Stimulated activated CD8-positive, alpha-beta memory T cell treated with anti-CD3 and anti-CD28 coated beads, Interleukin-15, amount 100 ng/mL, for 1 hour (primary cell): ENCODE data around the gene ZBTB7A.

ENCODE experiments used
- DNase-seq: peaks from one replicate; pipeline ENCODE4 v3.0.0-alpha.2; 2020; ENCODE audit warnings: low read depth

ZBTB7A gene

DNA sequence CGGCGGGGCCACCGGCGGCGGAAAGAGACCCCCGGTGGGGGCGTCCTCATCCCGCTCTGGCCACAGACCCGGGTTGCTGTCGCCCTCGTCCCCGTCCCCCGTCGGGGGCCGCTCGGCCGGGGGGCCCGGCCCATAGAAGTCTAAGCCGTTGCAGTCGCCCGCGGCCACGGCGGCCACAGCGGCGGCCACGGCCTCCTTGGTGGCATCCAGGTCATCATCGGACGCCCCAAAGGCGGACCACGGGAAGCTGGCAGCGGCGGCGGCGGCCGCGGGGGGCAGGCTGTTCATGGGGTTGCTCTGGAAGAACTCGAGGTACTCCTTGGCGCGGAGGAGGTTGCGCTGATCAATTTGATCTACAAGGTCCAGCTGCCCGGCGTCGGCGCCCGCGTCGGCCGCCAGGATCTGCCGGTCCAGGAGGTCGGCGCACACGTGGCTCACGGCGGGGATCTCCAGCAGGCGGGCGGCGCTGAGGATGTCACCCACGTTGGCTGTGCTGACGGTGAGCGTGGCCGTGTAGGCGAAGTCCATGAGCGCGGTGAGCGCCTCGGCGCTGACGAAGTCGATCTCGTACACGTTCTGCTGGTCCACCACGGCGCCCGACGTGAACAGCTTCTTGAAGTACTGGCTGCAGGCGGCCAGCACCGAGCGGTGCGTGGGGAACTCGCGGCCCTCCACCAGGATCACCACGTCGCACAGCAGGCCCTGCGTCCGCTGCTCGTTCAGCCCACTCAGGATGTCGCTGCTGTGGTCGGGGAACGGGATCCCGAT lies 12.1 kb downstream of the ZBTB7A start:
- DNase-seq, result no peak

DNA sequence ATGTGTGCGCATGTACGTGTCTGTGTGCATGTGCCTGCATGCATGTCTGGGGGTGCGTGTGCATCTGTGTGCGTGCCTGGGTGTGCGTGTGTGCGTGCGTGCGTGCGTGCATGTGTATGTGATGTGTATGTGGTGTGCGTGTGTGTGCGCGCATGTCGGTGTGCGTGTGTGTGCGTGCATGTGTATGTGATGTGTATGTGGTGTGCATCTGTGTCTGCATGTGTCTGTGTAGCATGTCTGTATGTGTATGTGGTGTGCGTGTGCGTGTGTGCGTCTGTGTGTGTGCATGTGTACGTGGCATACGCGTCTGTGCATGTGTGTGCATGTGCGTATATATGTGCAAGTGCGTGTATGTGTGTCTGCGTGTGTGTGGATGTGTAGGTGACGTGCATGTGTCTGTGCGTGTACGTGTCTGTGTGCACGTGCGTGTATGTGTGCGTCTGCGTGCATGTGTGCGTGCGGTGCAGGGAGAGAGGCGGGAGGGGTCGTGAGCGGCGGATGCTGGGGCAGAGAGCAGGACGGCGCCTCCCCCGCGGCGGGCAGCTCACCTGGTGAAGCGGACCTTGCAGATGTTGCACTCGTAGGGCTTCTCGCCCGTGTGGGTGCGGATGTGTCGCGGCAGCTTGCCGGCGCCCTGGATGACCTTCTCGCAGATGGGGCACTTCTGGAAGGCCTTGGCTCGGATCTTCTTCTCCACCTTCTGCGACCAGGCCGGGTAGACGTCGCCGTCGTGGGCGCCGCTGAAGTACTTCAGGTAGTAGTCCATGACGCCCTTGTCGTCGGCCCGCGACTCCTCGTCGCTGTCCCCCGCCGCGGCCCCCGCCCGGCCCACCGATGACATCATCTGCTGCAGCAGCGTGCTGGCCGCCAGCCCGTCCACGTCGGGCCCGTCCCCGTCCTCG lies 13.0 kb downstream of the ZBTB7A start:
- no peak for DNase-seq

DNA sequence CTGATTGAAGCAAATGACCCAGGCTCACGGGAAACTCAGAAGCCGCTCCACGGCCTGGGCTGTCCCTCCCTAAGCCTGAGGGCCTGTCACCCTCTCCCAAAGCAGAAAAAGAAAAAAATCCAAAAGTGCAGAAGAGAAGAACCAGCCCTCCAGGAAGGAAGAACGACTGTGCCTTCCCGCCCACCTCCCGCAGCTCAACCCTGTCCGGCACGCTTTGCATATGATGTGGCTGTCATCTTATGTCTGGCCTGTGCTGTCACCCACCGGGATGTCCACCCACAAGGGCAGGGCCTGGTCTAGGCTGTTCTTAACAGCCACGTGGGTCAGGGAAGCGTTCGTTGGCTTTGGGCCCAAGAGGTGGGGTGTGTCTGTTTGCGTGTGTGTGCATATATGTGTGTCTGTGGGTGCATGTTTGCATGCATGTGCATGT lies 13.7 kb downstream of the ZBTB7A start:
- DNase-seq, result no peak

DNA sequence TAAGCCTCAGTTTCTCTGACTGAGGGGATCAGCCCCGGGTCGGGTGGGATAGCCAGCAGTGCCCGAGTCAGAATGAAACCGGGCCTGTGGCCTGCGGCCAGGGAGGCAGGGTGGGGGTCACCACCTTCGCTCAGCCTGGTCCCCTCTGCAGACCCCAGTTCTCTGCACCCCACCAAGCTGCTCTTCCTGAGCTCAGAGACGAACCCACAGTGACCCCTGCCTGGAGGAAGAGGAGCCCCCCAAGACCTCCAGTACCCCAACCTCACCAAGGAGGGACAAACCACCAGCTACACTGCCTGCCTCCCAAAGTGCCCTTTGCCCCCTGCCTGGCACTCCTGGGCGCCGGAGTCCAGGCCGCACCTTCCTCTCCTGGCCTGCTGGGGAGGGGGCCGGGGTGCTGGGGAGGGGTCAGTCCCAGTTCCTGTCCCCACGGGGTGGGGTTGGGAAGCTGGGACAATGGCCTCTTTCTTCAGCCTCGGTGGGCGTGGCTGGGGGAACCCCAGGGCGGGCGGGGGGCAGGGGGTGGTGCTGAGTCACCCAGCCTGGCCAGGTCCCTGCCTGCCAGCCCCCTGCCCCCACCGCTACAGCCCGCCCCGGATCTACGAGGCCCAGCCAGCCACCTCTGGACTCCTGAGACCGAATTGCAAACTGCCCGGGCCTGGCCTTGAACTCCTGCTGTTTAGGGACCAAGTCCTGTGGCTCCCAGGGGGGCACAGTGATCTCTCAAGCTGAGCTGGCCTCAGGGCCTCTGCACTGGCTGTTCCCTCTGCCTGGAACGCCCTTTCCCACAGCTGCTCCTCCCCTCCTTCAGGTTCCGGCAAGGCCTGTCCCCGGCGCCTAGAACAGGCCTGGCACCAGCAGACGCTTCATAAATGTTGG lies 14.3 kb downstream of the ZBTB7A start:
- DNase-seq, result no peak

DNA sequence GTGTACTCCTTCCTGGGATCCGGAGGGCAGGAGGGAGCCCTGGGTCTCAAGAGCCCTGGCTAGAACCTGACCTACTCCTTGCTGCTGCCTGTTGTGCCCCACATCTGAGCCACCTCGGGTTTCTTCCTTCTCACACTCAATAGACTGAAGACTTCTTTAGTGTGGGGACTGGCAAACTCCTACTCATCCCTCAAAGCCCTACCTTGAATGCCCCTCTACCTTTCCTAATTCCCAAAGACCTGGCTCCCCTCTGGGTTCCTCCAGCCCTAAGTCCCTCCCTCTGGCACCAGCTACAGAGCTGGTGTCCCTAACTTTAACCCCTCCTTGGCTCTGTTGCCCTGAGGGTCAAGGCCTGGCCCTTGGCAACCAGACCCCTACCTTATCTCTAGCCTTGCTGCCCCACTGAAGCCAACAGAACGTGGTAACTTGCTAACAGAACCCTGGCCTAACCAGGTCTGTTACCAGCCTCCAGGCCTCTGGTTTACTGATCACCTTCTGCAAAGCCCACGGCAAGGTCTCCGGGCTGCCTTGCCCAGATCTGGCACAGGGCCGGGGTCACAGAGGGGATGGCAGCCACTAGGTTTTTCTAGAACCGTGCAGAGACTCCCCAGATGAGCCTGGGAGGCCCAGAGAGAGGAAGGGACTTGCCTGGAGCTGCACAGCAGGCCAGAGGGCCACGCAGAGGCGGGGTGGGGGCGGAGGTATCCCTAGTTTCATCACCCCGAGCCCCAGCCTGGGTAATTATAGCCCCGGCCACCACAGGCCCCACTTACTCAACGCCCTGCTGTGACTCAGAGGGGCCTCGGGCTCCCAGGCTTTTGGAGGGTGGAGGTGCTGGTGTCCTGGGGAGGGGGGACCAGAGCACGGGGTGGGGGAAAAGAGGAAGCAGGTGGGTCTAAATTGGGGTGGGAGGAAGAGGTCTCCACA lies 15.3 kb downstream of the ZBTB7A start:
- no peak for DNase-seq

DNA sequence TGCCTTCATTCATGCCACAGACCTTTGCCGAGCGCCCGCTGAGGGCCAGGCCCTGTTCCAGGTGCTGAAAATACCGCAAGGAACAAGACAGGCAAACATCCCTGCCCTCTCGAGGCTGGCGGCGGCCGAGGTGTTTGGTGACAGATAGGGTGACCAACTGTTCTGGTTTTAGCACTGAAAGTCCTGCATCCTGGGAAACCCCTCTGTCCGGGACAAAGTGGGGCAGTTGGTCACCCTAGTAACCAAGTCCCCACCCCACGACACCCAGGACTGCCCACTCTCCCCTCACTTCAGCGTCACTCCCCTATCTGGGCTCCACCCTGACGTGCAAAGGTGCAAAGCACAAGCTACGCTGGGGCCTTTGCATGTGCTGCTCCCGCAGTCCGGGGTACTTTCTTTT lies 17.3 kb downstream of the ZBTB7A start:
- DNase-seq, result no peak

DNA sequence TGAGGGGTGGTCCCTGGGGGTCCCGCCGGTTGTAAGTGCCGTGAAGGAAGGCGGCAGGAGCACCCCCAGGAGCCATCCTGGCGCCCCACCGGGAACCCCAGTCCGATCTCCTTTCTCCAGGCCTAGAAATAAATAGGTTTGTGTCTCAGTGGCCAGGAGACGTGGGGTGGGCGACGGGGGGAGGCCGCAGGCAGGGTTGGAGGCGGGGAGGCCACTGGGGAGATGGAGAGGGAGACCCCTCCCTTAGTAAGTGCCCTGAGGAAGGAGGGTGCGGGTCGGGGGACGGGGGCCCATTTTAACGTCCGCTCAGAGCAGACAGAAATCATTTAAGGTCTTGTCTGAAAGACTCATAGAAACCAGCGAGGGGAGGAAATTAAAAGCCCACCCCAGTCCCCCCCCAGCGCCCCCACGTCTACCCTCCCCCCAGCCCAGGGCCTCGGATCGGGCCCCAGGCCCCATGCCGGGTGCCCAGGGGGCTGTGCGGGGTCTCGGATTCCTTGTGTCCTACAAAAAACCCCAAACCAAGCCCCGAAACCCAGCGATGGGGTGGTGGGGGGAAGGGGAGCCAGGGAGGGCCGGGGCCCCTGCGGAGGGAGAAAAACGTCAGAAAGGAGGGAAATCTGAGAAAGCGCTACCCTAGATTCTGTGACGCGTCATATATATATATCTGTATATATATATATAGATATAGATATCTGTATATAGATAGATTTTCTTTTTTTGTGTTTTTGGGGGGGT lies 19.6 kb downstream of the ZBTB7A start:
- no peak for DNase-seq

DNA sequence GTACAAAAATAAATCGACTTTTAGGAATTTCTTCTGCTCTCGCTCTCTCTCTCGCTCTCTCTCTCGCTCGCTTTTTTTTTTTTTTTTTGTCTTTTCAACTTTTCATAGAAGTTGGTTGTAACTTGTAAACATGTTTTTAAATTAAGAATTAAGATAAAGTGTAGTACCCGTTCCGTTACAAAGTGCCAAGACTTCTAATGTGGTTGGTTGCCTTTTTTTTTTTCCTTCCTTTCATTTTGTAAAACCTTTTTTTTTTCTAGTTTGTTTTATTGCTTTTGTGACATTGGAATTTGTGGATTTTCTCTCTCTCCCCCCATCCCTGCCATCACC lies 20.4 kb downstream of the ZBTB7A start:
- no peak for DNase-seq

DNA sequence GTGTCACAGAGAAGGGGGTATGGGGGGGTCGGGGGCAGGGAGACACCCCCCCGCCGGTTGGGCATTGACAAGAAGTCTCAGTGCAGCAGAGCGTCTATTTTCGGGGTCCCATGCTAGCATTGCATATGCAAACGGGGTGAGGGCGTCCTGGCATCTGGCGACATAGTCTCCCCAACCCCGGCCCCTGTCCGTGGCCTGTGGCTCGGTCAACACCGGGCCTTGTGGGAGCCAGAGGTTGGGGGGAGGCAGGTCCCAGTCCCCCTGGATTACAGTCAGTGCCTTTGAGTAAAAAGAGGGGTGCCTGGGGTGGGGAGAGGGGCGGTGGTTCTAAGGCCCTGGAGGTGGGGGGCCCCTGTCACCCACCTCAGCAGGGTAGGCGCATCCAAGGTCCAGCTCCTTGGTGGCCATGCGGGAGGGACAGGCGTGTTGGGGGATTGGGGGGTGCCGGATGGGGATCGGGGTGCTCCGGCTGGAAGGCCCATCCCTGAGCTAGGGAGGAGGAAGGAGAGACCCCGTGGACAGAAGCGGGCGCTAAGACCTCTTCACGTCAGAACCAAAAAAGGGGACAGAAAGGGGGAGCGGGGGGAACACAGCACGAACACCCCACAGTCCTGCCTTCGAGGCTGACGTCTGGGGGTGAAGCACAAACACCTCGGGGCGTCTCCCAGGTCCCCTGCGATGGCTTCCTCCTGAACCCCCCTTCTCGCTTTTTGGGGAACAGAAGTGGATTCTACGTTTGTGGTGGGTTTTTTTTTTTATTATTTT lies 20.9 kb downstream of the ZBTB7A start:
- no peak for DNase-seq

DNA sequence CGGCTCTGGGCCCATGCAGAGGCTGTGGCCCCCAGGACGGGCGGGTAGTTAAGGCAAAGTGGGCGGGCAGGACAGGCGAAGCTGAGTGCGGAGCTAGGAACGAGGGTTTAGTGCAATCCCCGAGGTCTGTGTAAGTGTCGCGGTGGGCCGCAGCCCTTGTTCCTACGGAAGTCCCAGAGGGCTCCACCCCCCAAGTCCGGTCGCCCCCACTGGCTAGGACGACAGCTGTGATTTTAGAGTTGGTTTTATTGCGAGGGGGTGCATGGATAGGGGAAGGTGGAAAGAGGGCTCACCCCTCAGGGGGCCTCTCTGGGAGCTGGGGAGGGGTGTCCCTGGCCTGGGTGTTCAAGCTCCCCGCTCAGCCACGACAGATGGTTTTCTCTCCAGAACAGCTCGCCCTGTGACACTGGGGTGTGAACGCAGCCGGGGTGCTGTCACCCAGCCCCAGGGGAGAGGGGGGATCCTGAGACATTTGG lies 21.7 kb downstream of the ZBTB7A start:
- no peak for DNase-seq

DNA sequence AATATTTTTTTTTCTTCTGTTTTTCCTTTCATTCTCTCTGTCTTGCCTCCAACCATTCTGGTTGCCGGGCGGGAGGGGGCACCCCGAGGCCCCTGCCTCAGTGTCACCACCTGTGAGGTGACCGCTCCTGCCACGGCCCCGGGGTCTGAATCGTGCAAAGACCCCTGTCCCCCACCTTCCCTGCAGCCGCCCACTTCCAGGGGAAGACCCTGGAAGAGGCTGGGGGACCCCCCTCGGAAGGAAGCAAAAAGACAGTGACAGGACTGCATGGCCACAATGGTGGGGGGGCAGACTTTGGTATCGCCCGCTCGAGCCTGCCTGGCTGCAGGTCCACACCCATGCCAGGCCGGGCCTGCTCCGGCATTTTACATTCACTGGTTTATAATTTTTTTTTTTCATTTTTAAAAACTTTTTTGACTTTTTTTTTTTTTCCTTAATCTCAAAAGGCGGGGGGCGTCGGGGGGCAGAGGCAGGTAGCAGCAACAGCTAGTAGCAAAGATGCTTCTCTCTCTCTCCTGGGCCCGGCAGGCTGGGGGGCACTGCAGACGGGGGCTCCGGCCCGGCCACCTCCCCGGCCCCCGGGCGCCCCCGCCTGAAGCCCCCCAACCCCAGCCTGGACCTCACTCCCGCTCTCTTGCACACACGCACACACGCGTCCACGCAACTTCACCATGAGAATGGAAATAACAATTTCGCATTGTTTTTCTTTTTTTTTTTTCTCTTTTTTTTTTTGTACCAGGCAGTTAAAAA lies 22.6 kb downstream of the ZBTB7A start:
- DNase-seq, result no peak

DNA sequence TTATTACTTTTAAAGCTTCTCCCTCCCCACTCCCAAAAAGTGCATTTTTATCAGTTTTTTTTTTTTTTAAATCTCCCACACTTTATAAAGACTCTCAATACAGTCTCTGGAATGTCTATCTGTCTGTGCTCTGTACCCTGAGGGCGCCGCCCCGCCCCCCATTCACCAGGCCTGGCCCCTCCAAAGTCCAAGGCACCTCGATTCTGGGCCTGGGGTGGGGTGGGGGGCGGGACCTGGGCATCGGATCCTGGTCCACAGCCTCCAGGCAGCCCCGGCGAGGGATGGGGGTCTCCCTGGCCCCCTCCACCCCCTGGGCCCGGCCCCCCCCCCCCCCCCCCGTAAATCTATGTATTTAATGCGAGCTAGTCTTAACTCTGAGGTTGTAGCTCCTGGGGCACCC lies 23.3 kb downstream of the ZBTB7A start:
- no peak for DNase-seq

DNA sequence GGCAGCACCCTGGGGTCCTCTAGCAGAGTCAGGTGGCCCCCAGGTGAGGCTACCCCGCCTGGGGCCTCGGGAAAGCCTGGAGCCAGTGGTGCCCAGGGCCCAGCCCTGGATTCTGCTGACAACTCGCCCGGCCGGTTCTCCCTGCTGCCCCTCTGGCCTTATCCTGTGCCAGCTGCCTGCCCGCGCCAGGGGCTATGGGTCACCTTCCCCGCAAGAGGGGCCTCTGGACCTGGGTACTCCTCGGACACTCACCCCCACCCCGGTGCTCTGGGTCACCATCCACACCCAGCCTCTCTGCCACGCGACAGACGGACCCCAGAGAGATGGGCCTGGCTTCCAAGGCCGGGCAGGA lies 24.0 kb downstream of the ZBTB7A start:
- no peak for DNase-seq

DNA sequence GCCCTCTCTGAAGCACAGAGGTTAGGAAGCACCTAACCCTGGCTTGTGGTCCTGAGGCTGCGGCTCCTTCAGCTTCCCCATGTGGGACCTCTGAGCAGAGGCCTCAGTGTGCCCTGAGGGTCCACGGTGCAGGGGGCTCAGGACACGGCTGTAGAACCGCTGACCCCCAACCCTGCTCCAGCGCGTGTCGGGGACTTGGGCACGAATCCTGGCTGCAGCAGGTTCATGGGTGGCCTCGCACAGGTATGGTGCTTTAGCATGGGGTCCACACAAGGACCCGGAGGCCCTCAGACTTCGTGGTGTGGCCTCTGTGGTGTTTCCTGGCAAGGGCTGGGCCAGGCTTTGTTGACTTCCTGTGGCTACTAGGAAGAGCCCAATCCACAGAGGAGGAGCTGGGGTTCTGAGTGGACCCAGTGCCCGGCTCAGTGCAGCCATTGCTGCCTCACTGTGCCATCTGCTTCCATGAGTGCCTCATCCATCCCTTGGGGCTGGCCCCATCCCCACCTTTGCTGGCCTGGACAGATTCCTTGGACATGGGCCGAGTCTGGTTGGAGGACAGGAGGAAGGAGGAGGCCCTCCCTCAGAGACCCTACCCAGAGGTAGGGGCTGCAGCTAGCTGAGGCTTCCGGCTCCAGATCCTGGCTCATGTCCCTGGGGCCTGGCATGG lies 24.5 kb downstream of the ZBTB7A start:
- no peak for DNase-seq

DNA sequence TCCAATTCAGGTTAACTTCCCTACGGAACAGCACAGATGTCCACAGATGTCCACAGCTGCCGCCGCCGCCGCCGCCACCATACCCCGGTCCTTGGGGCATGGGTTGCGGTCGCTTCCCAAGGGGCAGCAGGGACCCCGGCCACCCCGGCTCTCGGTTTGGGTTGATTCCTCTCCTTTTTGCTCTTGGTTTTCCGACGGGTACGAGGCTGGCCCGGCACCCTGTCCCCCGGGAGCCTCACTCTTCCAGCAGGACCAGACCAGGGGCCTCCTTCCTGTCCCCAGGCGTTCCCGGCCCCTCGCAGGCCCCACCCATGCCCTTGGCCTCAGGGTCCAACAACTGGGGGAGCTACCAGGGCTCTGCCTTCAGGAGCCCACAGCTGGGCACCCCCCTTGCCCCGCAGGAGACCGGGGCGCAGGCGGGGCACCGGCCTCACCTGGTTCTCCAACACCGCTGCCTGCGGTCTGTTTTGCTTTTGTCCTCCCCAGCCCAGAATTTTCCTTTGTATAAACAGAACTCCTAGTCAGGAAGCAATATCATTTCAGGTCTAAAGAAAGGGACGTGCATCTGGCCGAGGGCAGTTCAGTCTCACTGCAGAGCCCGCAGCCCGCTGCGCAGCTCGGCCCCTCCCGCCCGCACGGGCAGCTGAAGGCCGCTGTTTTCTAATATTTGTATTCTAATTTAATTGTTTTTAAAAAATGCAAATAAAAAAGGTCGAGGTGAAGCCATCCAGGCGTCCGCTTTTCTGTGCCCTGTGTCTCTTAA lies 27.9 kb downstream of the ZBTB7A start:
- DNase-seq, result no peak

DNA sequence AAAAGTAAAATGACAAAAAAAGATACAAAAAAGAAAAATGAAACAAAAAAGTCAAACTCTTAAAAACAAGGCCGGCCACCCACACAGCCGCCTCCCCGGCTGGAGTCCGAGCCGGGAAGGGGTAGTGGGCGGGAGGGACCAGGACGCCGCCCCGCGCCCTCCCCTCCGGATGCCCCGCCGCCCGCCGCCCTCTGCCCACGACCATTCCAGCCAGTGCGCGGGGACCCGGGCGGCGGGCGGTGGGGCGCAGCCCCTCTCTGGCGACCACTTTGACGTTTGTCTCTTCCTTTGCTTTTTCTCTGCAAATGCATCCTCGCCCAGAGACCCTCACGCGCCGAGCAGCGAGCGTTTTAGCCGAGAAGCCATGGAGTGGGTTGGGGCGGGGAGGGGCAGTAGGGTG lies 28.6 kb downstream of the ZBTB7A start:
- DNase-seq, result no peak

DNA sequence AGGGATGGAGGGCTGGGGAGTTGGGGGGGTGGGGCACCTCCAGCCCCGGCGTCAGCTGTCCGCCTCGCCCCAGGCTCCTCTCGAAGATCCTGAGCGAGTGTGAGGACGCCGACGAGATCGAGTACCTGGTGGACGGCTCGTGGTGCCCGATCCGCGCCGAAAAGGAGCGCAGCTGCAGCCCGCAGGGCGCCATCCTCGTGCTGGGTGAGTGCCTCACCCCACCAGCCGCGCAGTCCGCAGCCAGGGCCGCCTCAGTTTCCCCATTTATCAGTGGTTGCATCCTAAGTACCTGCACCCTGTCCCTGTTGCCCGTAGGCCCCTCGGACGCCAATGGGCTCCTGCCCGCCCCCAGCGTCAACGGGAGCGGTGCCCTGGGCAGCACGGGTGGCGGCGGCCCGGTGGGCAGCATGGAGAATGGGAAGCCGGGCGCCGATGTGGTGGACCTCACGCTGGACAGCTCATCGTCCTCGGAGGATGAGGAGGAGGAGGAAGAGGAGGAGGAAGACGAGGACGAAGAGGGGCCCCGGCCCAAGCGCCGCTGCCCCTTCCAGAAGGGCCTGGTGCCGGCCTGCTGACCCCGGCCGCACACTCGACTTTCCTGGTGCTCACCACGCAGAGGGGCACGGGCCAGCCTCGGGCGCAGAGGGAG lies 29.3 kb downstream of the ZBTB7A start:
- DNase-seq, result no peak
